Stomach (tissue), 4 donors: ENCODE data around the gene DPYSL4.

Experiments
- POLR2A ChIP-seq, 4 donors: fragments of 450-650 bp; IDR thresholded peaks; one replicate each; pipeline ENCODE4 v1.6.1; 2016; ENCODE audit warnings: antibody characterized with exemption in 4 of 4, control low read depth in 2 of 4, mild to moderate bottlenecking in 1 of 4, moderate library complexity in 1 of 4
- POLR2AphosphoS5 ChIP-seq, 3 donors: sonication (generic); formaldehyde crosslinking; IDR thresholded peaks; one replicate each; pipeline ENCODE4 v1.6.1; 2016; ENCODE audit warnings: antibody characterized with exemption in 3 of 3
- TF ChIP-seq, protein P1 (sequence below), 7 experiments: fragments of 450-650 bp in 4 of 7; fragments of 200-600 bp in 3 of 7; sonication (generic) in 3 of 7; IDR thresholded peaks; one replicate each; pipeline ENCODE4 v1.5.1; 2016 to 2019; ENCODE audit warnings: antibody characterized with exemption in 7 of 7, control low read depth in 2 of 7, mild to moderate bottlenecking in 1 of 7

- TF ChIP-seq POLR2A (IDR thresholded peaks at IDR 0.05): no peak
- TF ChIP-seq, protein P1, sequence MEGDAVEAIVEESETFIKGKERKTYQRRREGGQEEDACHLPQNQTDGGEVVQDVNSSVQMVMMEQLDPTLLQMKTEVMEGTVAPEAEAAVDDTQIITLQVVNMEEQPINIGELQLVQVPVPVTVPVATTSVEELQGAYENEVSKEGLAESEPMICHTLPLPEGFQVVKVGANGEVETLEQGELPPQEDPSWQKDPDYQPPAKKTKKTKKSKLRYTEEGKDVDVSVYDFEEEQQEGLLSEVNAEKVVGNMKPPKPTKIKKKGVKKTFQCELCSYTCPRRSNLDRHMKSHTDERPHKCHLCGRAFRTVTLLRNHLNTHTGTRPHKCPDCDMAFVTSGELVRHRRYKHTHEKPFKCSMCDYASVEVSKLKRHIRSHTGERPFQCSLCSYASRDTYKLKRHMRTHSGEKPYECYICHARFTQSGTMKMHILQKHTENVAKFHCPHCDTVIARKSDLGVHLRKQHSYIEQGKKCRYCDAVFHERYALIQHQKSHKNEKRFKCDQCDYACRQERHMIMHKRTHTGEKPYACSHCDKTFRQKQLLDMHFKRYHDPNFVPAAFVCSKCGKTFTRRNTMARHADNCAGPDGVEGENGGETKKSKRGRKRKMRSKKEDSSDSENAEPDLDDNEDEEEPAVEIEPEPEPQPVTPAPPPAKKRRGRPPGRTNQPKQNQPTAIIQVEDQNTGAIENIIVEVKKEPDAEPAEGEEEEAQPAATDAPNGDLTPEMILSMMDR (IDR thresholded peaks at IDR 0.05): no peak
- TF ChIP-seq POLR2AphosphoS5 (IDR thresholded peaks at IDR 0.05): no peak
Measured at GRCh38 chr10:132198381-132199181, 11.8 kb downstream of the DPYSL4 start.
